Occipital lobe (tissue), 2 donors: ENCODE results near the gene NCK2. TPM values are rescaled to one million over a fixed set of nuclear protein-coding genes. Genes with fewer than 3 reads are reported as not detected.
"Not testable (repeated sequence)": the region's sequence is repeated elsewhere in the genome, so short reads cannot be mapped to it uniquely, and the experiment has no call there.

ENCODE experiments used
- DNase-seq: peaks from one replicate; lab custom pipeline; 2025; lab: John Stamatoyannopoulos, UW
- total RNA-seq: library from RNA; depleted of rRNA; stranded (reverse); fragments of >200 nt; gene quantifications from one replicate; pipeline ENCODE4 v1.2.3, GENCODE V29; 2014

NCK2 gene
- total RNA-seq, 1 donor from 2014 or later: 86.1 TPM

DNA sequence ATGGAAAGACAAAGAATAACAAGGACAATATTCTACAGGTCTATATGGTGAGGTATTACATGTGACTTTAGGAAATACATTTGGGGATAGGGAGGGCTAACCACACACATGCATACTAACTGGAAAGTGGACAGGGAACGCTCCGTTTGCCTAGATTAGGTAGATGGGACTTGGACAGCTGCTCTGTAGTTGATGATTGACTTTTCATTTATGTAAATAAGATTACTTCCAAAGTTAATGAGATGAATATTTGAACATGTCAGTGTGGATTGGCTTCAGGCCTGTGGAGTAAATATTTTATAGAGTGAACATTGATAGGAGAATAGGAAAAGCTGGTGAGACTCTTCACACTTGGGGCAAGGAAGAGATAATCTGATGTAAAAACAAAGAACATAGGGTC is 142.0 kb downstream of the NCK2 start:
- no peak for DNase-seq

DNA sequence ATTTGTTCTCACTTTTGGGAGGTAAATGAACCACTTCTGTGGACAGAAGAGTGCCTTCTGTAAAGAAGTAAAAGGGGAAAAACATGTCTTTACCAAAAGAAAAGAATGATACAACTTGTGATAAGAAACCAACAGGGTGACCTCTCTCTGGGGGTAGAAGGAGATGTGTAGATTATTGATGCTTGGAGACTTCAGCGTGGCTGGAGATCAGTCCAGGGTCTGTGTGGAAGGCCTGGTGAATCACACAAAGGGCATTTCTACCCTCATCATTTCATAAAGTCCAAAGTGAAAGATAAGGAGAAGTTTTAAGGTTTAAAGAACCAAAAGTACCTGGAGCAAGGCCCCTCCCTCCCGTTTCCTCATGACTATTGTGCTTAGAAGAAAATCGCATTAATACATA is 142.5 kb downstream of the NCK2 start:
- DNase-seq: no peak

DNA sequence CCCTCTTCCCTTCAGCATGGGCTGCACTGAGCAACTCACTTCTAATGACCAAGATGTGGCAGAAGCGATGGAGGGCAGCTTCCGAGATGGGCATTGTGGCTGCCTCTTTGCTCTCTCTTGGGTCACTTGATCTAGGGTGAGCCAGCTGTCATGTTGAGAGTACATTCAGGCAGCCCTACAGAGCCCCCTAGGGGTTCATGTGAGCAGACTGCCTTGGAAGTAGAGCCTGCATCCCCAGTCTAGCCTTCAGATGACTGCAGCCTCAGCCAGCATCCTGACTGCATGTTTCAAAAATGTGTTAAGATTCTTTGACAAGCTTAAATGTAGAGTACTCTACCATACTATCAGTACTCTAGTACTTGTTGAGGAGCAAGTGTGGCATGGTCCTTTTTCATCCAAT is 143.9 kb downstream of the NCK2 start:
- DNase-seq: no peak

DNA sequence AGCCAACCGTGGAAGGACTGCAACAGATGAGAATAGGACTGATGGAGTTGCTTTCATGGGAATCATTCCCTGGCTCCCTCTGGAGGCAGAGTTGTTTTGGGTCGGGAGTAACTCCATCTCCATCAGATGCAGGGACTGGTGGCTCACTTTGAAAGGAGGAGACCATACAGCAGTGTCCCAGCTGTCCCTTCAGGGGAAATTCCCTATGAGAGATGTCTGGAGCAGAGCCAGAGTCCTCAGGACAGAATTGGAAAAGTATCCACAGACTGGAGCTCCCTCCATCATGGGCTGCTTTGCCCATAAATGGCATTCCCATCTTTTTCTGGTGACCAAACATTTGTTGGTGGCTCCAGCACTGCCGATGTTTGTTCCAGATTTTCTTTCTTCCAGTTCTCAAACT is 144.3 kb downstream of the NCK2 start:
- no peak for DNase-seq

DNA sequence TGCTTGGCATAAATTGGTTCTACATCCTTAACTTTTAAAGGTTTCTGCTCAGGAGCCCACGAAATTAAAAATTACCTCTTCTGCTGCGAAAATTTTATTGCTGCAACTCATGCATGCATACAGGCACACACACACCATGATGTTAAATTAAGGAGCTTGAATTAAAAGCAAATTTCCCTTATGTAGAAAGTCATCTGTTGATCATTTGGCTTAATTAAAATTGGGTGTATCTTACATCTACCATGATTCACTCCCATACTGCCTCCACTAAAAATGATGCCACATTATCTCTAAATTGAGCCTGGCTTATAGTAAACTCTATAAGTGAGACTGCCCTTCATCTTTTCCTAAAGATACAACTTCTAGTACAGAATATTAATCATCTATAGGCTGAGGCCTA is 145.4 kb downstream of the NCK2 start:
- no peak for DNase-seq

DNA sequence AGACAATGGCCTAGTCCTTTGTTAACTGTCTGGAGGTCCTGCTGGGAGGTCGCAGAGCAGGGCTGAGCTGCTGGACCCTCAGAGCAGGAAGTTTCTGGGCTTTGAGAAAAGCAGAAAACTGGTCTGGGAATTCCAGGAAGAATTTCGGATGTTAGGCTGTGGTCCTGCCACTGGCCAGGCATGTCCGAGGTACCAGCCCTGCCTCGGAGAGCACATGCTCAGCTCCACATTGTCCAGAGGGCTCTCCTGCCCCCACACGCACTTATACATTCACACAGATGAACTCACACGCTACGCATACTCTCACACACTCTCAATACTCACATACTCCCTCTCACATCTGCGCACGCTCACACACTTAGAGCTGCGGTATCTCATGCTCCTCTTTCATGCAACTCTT is 146.1 kb downstream of the NCK2 start:
- DNase-seq: no peak

DNA sequence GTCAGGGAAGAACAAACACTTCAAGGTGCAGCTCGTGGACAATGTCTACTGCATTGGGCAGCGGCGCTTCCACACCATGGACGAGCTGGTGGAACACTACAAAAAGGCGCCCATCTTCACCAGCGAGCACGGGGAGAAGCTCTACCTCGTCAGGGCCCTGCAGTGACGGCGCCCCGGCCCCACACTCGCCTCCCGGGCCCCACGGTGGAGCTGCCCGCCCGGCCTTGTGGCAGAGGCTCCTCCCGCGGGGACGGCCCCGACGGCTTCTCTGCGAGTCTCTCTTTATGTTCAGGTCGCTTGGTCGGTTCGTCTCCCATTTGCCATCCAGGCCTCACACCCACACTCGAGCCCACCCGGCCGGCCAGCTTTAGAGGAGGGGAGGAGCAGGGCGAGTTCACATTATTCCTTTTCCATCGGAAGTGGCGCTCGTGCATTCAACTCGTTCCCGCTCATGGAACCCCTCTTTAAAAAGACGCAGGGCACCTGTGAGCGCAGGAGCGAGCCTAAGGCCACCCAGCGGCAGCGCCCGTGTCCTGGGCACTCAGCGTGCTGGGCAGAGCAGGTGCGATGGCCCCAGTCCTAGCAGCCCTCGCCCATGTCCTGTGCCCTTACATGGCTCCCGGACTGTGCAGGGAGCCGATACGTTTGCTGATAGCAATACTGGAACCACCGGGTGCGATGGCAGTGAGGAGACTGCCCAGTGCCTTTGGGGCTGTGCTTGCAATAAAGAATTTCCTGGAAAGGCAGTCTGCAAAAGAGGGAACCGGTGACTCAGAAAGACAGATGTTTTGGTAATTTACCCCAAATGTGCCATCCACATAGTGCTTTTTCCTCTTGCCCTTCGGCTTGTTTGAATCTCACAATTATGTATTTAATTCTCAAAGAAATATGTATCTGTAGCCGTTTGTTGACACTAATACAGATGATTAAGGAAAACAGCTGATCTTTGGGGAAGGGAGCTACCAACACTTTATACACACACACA is 148.6 kb downstream of the NCK2 start:
- no peak for DNase-seq

DNA sequence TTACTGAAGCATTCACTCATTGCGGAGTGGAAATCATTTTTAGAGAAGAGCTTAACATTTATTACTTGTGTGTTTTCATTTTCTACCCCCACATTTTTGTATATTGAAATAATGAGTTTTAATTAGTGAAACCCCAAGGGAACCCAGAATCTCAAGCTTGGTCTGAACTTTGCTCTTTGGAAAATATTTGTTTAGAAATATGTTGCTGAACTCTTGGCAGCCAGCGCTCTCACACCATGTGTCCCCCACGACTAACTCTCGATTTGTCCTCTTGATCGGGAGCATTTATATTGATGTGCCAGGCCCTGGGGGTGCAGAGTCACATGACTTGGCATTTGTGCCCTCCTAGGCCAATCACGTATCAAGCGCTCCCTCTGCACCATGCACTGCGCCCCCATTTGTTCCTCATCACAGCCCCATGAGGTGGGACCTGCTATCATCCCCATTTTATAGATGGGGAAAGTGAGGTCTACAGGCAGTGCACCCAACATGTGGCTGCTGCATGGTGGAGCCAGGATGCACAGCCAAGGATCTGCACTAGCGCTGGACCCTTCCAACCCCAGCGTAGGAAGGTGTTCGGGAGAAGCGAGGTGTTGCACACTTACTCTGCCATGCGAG is 149.7 kb downstream of the NCK2 start:
- no peak for DNase-seq

DNA sequence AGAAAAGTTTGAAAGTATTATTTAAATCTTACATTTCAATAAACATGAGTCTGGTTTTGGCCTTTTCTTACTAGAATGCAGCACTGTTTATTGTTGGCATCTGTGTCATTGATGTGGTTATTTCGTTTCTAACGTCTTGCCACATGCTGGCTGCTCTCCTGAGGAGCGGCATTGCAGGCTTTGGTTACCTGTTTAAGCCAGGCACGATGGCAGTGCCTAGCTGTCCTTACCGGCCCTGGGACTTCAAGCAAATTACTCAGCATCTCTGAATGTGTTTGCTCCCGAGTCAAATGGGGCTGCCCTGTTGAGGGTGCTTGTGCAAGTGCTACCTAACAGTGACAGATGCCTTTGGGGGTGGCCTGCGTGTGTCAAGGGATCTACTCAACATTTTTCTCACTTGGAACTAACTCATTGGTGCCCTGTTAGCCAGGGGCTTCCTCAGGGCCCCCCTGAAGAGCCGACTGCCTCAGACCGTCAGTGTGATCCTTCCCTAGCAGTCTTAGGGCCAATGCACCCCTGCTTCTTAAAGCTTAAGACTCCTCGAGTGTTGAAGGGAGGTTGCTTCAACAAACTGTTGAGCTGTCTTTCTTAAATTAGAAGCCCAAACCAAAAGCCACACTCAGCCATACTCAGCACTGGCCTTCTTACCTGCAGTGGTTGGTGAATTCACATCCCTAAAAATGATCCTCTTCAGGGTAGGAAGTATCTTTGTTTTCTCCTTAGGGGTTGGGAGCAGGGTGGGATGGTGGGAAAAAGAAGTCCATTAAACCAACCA is 151.5 kb downstream of the NCK2 start:
- DNase-seq: no peak

DNA sequence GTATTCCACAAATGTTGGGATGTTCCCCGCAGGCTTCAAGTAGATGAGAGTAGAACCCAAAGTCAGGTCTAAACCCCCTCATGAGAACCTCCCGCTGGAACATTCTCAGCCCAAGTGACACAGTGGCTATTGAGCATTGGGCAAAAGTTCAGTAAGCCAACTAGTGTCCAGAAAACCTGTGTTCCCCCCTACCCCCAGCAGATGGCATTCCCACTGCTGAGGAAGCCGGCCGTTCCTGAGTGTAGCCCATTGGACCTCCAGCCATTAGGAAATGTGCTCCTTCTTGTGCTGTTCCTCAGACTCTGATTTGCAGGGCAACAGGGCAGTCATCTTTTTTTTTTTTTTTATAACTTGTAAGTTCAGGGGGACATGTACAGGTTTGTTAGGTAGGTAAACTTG is 152.1 kb downstream of the NCK2 start:
- DNase-seq: no peak

DNA sequence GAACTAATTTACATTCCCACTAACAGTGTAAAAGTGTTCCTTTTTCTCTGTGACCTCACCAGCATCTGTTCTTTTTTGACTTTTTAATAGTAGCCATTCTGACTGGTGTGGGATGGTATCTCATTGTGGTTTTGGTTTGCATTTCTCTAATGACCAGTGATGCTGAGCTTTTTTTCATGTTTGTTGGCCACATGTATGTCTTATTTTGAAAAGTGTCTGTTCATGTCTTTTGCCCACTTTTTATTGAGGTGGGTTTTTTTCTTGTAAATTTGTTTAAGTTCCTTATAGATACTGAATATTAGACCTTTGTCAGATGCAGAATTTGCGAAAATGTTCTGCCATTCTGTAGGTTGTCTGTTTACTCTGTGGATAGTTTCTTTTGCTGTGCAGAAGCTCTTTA is 153.0 kb downstream of the NCK2 start:
- not testable (repeated sequence) for DNase-seq

DNA sequence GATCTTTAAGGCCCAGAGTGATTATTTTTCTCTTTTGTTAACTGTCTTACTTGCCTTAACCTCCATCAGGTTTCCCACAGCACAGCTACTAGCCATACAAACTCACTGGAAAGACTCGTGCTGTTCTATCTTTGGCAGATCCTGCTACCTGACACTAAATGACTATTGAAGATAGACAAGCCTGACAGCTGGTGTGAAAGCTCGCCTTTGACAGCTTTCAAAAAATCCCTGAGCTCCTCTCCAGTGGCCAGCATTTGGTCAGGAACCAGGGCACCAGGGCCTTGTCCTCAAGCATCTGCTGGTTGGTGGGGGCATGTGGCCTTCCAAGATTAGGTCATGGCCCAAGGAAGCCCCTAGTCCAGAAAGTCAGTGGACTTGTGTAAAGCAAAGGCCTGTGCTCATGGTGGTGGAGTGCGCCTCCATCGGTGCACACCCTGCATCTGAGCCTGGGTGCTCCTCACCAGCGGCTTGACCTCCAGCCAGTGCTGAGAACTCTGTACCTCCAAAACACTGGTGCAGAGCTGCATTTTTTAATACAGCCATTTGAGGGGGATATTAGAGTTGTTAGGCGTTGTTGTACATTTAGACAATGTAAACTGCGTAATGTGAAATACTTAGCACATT is 158.5 kb downstream of the NCK2 start:
- no peak for DNase-seq

DNA sequence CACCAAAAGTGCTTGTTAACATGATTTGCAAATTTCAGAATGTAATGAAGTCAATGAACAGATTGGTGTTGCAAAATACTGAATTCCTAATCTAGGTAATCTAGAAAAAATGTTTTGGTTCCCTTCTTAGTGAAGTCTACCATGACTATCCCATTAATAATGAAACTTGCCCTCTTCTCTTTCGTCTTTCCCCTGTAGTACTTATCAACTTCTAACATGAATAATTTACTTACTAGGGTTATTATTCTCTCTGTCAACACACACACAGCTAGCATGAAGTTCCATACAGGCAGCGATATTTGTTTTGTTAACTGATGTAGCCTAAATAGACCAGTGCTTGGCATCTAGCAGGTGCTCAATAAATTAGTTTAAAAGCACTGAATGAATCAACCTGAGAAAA is 160.2 kb downstream of the NCK2 start:
- no peak for DNase-seq

DNA sequence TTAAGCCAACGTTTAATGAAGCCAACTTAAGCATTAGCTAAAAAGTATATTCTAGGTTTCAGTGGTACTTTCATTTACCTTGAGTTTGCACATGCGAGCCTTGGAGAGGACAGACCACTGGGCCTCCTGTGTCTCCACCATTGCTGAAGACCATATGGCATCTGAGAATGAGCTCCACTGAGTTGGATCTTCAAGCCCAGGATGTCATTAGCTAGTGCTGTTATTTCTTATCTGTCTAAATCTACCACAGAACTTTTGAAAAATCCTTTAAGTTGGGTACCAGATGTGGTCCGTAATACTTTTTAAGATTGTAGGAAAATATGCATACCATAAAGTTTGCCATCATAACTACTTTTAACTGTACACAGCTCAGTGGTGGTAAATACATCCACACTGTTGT is 161.8 kb downstream of the NCK2 start:
- no peak for DNase-seq

DNA sequence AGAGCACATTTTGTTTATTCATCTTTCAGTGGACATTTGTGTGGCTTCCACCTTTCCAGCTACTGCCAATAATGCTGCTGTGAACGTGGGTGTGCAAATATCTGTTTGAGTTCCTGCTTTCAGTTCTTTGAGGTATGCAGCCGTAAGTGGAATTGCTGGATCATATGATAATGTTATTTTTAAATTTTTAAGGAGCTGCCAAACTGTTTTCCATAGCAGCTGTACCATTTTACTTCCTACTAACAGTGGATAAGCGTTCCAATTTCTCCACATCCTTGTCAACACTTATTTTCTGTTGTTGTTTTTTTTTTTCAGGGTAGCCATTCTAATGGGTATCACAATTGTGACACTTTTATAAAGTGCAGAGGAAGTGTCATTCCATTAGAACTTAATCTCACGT is 162.5 kb downstream of the NCK2 start:
- no peak for DNase-seq

DNA sequence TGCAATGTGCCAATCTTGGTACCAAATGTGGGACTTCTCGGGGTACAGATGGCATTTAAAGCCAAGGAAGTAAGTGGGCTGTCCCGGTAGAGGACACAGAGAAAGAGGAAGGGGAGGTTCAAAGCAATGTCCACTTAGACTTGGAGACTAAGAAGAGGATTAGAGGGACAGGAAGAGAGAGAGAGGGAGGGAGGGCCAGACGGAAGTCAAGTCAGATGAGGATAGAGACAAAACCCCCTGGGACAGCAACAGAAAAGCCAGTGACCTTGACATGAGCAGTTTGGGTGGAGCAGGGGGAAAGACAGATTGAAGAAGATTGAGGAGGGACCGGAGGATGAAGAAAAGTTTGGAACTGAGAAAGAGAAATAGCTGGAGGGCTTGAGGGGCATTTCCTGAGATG is 164.5 kb downstream of the NCK2 start:
- DNase-seq: no peak

DNA sequence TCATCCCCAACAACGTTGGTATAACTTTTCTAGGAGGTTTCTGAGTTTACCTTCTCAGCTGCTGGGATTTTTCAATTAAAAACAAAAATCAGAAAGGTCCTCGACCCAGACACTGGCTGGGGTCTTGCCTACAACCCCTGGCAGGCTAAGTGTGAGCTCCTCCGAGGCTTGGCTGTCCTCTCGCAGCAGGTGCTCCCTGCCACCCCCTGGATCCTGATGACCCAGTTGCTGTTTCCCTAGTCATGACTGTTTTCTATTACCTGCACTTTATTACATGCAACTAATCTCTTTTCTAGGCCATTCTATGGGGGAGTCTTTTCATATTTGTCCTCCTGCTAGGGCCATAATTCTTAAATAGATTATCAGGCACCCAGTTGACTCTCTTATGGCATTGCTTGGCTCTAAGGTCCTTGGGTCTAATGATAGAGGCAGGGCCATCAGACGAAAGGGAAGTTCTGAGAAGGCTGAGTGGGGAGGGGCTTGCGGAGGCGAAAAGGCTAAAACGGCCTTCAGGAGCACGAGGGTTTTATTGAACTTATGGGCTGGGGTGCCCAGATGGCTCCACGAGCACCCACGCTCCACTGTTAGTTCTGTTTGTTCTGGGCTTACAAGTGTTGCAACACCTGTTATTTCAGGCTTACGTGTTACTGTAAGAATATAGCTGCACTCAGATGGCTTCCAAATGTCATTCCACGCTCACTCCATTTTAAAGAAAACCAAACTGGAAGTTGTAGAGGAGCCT is 166.0 kb downstream of the NCK2 start:
- DNase-seq: no peak

DNA sequence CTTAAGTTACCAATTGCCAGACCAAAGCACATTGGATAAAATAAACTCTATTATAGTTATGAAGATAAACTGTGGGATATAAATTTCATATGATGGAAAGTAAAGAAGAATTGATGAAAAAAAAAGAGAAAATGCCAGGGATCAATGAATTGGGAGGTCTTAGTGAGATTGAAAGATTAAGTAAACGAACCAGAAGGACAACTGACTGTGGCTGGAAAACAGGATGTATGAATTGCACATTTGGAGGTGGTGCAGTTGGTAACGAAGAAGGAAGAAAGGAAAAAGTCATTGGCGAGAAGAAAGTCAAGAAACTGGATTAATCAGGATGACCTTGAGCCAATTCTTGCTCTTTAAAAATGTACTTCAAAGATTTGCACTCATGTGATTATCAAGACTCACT is 166.7 kb downstream of the NCK2 start:
- DNase-seq: no peak

DNA sequence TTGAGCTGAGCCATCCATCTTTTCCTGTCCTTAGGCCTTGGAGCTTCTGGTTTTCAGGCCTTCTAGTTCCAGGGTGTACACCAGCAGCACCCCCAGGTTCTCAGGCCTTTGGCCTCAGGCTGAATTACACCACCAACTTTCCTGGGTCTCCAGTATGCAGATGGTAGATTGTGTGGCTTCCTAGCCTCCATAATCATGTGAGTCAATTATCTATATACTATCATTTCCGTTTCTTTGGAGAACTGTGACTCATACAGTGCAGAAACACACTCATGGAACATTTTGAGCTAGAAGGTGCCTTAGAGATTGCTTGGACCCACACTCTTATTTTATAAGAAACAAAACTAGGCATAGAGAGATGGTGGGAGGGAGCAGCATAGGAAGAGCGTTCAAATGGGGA is 167.4 kb downstream of the NCK2 start:
- no peak for DNase-seq

DNA sequence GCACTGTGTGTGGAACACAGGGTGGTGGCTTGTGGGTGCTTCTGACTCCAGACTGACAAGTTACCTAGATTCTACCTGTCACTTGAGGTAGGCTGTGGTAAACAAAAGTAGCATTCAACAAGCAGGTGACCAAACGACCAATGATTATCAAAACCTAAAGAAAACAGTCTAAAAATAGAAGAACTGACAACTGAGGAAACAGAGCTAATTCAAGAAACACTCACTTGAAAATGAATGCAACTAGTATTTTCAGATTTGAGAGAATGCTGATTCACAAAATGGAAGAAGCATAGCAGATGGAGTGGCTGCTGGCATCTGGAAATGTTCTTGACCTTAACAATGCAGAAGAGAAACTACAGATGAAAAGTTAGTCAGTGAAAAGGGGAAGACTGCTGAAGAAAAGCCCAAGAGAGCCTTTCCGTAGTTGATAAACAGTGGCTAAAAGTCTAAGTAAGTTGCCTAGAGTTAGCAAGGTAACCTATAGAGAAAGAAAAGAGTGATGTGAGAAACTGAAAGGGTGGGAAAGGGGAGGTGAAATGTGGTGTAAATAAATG is 170.4 kb downstream of the NCK2 start:
- no peak for DNase-seq

DNA sequence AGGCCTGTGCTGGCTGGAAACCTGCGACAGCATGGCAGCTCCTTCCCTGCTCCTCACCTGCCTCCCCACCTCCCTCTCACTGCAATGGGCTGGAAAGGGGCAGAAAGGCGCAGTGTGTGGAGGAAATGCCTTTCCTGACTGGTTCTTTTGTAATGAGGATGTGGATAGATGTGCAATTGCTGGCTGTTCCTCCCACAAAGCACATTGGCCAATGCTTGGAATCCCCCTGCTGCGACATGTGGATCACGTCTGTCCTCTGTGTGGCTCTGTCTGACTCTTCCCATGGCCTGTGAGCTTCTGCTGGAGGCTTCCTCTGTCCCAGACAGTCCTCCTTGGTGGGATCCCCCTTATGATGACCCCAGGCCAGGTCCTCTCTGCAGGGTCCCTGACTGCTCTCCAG is 172.5 kb downstream of the NCK2 start:
- no peak for DNase-seq
